HG03457 (cell line): Measurements from ENCODE around the gene CAMTA1.

Source experiments
- ATAC-seq: cut with Tn5 transposase; IDR thresholded peaks from one replicate; pipeline ENCODE4 v1.9.1; 2021; ENCODE audit warnings: moderate number of reproducible peaks; ENCODE audit not compliant: unreplicated experiment

Gene CAMTA1

DNA sequence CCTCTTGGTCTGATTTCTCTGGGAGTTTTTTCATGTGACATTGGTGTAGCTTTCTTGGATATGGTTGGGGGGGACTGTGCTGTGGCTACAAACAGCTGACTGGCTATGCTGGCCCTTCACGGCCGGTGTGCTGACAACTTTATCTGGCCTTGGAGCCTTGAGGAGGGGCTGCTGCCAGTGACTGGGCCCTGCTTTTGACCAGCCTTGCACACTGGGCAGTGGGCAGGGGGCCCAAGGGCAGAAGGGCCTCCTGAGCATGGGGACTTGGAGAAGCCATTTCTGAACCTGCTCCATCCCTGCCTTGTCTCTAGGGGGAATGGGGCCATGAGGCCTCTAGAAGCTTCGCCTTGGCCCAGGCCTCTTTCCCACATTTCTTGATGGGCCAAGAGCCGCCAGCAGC, 139.6 kb downstream of the CAMTA1 start:
- ATAC-seq, result no peak

DNA sequence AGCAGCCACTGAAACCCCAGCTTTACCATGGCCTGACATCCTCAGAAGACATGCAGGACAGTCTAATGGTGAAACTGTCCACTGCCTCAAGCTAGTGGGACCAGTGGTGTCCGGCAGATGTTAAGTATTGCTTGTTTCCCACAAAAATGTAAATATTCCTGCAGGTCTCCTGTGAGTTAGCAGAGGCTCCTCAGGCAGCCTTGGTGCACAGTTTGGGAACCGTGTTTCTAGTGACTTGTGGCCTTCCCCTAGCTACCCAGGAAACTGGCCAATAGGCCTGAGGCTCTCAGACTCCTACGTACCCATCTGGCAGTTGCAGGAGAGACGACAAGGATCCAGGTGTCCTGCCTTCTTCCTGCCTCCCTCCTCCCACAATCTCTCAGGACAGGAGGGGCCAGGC, 142.4 kb downstream of the CAMTA1 start:
- no peak for ATAC-seq

DNA sequence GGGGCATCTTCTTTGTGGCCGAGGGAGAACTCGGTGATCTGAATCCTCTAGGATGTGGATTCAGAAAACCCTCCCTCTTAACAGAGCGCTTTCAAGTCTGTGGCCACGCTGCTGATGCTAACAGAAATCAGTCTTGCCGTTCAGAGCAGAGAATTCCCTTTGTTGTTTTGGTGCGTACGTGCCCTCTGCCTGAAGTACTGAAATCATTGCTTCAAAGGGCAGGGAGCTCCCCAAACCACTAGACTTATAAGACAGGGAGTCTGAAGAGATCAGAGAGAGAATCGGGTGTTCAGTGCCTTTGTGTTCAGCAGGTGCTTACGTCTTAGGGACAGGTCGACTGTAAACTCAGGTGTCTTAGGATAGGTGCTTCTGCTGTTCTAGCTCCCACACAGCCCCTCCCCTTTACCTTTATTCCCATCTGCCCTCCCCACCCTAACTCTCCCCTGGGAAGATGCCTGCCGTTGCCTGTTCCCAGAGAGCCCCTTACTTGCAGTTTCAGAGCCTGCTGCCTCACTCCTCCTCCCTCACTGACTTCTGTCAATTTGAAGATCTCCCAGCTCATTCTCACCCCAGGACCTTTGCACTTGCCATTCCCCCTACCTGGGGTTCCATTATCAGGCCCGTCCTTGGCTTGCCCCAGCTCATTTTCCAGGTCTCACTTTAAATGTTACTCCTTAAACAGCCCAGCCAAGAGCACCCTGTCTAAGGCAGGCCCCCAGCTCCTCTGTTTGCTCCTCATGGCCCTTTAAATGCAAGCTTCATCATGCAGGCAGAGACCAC, 143.0 kb downstream of the CAMTA1 start:
- no peak for ATAC-seq

DNA sequence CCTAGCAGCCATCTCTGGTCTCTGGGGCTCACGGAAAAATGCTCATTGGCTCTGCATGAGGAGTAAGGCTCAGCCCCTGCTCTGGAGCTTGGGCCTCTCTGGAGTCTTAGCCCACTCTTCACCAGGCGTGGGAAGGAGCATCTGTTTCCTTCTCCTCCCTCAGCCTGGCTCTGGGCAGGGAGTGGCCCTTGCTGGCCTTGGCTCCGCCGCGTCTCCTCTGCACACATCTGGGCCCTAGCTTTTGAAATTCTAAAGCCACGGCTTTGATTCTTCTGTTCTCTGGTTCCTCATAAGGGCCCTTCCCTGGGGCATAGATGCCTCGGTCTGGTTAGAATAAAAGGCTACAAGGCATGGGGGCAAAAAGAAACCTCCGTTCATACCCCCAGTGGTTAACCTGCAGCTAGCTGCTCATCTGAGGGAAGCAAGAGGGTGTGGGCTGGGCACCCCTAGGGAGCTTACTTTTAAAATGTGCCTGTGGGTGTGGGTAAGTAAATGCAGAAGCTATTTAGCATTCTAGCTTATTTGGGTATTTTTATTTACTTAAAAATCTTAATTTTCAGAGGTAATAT, 145.6 kb downstream of the CAMTA1 start:
- ATAC-seq, result no peak

DNA sequence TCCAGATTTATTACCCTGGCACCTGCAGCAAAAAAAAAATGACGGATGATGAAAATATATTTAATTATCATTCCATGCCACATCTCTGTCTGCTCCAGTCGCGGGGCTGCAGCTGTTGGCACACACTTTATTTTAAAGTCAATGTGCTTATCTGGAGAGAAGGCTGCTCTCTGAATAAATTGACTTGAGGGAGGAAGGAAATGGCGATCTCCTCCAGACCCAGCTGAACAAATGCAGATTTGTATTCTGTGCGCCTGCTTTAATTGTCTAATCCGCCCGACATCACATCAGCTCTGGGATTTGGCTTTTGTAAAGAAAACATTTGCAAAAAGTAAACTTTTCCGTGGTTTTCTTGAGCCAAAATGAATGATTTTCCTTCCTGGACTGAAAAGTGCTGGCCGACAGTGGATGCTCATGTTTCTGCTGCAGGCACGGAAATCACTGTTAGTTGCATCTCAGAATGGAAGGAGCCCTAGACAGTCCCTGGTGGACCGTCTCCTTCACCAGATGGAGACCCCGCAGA, 150.2 kb downstream of the CAMTA1 start:
- ATAC-seq, result no peak

DNA sequence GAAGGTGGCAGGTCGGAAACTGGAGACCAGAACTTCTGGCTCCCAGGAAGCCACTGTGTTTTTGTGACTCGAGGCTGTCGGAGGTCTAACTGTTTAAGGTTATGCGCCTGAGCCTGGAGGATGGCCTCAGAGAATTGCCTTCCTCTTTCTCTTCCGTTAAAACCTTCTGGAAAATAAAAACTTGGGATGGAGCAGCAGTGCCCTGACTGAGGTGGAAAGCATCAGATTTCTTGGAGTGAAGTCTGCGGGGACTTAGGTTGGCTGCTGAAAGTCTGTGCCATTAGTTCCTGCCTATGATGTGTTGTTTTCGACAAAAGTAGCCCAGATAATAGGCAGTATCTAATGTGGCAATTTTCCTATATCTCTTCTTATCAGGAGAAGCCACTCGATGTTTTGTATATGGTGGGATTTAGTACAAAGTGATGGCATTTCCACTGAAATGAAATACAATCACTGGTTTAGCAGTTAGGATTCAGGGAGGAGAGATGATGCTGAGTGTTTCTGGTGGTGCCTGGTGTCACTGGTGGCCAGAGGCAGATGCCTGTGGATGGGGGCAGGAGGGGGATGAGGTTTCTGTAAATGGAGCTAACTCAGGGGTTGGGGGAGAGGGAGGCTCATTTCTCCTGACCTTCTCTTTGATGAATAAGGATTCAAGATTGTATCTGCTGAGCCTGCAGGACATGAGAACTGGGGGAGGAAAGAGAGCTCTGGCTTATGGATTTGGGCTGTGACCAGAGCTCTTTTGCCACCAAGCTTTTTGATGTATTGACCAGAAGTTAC, 150.8 kb downstream of the CAMTA1 start:
- no peak for ATAC-seq

DNA sequence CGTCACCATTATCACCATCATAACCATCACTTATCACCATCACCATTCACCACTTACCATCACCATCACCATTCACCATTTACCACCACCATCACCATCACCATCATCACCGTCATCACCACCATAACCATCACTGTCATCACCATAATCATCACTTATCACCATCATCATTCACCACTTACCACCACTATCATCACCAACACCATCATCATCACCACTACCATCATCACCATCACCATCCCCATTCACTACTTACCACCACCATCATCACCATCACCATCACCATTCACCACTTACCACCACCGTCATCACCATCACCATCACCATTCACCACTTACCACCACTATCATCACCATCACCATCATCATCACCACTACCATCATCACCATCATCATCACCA, 151.8 kb downstream of the CAMTA1 start:
- ATAC-seq, result no peak

DNA sequence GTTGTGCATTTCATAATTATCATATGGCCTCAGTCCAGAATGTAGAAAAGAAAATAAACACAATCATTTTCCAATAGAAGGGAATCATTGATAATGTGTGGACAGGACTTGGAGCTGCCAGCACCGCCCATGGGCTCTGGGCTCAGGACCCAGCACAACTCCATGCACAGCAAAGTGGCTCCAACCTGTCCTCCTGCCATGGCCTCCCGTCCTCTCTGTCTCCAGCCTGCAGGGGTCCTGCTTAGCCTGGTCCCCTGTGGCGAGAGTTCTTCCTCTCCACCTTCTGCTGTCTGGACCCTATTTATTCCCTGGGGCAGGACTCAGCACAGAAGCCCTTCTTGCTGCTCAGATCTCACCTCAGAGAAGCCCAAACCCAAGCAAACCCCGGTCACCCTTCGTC, 154.1 kb downstream of the CAMTA1 start:
- no peak for ATAC-seq

DNA sequence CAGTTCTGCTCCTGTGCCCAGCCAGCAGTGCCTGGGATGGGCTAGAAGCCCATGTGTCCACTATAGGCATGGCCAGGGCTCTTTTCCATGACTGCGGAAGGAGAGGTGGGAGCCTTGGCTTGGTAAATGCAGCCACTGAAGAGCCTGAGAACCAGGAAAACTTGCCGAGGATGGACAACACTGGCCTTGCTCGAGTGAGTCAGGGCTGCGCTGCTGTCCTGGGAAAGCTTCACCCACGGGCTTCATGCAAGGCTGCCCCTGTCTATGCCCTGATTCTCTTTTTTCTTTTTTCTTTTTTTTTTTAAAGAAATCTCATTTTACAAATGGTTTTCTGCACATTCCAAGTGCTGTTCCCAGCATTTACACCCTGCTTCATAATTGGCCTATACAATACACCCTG, 156.5 kb downstream of the CAMTA1 start:
- no peak for ATAC-seq

DNA sequence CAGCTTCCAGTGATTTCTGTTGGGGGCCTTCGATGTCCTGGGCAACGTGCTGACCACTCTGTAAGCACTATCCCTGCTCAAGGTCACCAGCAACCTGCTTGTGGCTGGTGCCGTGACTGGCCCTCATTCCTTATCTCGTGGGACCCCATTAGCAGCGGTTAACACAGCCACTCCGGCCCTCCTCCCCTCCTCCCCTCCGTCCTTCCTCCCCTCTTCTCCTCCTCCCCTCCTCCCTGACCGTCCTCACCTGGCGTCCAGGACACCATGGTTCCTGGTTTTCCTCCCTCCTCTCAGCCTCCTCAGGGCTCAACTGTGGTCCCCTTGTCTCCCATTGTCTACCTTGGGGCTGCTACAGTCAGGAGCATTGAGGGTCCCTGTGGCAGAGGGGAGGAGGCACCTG, 157.7 kb downstream of the CAMTA1 start:
- ATAC-seq, result no peak

DNA sequence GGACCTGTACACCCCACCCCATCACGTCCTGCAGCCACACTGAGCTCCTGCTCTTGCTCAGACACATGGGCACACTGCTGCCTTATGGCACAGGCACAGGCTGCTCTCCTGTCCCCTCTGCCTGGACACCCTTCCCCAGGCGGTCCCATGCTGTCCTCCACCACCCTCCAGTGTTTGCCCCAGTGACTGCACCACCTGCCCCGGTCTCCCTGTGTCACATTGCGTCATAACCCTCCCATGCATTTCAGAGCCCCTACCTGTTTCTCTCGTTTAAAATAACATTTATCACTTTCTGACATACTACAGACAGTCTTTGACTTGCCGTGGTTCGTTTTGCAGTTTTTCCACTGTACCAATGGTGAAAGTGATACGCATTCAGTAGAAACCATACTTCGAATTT, 159.2 kb downstream of the CAMTA1 start:
- no peak for ATAC-seq

DNA sequence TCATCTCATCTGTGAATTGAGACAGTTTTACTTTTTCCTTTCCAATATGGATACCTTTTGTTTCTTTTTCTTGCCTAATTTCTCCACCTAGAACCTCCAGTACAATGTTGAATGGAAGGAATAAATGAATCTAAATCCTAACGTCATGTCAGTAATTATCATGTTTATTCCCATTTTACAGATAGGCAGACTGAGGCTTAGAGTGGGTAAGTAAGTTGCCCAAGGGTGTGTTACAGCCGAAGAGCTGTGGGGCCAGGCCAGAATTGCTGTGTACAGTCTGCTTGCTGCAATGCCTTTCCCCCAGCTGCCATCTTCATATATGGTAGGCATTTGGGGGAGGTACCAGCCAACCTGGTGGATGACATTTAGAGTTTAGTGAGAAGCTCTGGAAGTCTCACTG, 162.7 kb downstream of the CAMTA1 start:
- no peak for ATAC-seq

DNA sequence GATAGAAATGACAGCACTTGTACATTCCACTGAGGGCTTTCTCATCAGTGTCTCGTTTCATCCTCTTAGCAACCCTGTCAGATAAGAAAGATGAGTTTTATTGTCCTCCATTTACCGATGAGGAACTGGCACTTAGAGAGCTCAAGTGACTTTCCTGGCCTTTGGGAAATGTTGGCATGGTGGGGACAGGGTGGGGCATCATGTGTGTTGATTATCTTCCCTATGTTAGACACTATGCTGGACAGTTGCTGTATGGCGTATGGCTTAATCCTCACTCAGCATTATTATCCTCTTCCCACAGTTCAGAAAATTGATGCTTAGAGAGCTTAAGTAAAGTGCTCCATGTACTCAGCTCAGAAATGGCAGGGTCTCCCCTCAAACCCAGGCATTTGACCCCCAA, 163.2 kb downstream of the CAMTA1 start:
- no peak for ATAC-seq

DNA sequence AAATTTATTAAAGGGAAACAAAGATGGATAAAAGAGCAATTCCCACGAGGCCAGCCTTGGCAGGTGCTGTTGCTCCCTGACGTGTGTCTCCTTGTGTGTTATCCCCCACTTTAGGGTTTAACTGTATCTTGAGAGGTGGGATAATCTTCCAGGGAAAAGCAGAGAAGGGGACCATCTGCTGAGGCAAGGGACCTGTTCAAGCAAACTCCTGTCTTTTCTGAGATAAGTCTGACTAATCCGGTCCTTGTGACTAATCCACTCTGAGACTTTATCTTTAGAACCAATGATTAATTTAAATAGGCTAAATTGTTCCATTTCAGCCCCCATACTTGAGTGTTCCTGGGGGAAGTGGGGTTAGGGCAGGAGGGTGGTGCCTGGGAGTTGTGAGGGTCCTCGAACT, 163.6 kb downstream of the CAMTA1 start:
- no peak for ATAC-seq

DNA sequence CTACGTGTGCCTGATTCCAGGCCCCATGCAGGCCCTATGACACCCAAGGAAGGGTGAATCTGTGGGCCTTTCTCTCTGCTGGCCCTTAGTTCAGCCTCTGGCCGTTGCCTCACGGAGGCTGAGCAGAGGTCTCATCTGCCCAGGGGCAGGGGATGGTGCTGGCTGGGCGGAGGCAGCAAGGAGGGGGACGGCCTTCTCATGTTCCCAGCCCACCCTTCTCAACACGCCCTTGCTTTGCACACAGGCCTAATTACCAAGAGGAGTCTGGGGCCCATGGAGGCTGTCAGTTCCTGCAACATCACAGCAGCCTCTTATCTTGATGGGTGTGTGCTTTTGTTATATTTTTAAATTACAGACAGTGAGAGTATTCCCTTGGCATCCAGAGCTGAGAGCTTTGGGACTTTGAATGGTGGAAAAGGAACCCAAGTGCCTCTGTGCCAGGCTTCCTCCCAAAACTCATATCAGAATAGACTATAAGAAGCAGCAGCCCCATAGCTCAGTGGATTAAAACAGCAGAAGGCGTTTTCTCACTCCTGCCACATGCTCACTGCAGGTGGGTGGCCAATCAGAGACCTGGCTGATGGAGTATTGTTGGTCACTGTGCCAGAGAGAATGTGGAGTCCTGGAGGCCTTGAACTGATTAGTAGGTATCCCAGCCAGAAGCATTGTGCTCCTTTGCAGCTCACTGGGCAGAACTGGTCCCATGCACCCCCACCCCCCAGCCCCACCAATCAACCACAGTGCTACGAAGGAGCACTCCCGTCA, 164.9 kb downstream of the CAMTA1 start:
- no peak for ATAC-seq

DNA sequence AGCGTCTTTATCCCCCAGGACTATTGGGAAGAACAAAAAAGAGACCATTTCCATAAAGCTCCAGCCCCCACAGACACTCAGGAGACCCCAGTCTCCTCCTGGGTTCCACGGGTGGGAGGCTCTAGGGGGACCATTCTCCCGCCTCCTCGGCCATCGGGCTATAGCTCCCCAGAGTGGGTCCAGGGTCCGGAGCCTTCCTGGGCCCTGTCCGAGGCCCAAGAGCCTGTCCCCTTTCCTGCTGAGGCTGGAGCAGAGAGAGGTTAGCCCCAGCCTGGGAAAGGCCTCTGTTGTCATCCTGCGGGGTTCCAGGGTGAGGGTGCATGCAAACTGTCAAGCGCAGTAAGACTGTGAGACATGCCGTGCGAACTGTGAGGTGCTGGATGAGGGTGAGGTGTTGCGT, 166.3 kb downstream of the CAMTA1 start:
- no peak for ATAC-seq

DNA sequence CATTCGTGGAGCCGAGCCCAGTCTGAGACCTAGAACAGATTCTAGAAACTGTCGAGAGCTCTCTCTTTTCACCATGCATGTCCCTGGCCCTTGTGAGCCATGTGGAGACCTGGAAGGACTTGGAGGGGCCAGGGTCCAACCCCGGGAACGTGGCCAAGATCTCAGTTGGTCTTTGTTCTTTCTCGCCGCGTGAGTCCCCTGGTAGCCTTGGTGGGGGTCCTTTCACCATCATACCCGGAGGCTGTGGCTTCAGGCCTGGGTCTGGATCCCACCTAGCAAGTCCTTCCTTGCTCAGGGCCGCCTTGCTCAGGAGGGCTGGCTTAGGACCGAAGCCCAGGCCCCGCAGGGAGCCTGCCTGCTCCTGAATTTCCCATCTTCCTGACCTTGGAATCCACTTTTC, 168.0 kb downstream of the CAMTA1 start:
- ATAC-seq, result no peak

DNA sequence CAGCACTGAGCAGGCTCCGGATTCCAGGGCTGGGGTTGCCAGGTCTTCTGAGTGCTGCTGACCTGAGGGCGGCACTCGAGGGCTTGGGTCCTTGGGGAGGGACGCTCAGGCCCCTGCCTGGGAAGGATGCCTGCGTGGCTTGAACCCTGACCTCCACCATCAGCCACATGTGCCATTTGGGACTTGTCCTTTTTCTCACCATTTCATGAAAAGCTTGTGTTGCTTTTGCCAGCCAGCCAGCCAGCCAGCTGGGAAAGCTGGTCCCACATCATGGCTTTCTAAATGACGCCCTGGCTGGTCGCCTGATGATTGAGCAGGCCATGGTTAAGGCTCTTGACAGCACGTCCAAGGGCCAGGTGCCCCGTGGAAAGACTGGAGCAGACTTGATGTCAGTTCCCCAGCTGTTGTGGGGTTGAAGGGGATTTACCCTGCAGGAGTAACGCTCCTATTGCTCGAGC, 168.7 kb downstream of the CAMTA1 start:
- ATAC-seq, result no peak

DNA sequence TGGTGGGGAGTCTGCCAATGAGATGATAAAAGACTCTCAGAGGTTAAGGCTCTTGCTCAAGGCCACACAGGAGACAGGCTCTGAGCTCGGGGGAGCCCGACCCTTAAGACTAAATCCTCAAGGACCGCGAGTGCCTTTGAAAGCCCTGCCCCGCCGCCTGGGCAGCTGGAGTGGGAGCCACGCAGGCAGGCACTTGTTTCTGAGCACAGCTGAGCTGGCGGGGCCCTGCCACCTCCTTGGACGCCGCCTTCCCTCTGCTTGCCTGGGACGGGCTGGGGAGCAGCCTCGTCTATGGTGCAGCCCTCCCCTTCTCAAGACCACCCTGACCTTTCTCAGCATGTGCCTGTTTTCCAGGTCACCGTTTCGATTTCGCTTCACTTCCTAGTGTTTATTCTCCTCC, 169.3 kb downstream of the CAMTA1 start:
- no peak for ATAC-seq

DNA sequence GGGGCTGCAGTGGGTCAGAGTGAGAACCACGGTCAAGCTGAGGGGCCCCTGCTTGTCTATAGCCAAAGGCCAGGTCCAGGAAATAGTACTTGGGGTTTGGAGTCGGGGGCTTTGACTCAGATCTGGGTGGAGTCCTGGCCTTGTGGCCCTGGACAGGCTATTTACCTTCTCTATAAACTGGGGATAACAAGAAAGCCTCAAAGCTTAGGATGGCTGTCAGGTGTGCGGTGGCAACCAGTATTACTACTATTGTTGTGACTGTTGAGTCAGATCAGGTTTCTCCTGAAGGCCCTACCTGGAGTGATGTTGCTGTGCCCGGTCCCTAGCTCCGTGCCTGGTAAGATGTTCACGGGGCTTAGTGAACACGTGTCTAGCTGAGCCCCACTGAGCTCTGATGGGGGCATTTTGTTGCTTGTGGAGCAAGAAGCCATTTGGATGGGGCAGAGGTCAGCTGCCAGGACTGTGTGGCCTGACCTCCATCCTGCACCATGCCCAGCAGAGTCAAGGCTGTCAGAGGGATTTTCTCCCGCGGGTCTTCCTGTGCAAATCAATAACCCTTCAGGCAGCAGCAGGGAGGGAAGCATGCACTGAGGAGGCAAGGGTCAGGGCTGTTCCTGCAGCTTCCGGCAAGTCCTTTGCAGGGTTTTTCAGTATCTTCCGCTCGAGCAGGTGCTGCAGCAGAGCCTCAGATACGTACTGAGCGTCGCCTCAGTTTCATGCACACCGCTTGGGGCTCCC, 170.3 kb downstream of the CAMTA1 start:
- ATAC-seq, result no peak
